ENCODE measurements around the gene NEO1.

NEO1 gene

DNA sequence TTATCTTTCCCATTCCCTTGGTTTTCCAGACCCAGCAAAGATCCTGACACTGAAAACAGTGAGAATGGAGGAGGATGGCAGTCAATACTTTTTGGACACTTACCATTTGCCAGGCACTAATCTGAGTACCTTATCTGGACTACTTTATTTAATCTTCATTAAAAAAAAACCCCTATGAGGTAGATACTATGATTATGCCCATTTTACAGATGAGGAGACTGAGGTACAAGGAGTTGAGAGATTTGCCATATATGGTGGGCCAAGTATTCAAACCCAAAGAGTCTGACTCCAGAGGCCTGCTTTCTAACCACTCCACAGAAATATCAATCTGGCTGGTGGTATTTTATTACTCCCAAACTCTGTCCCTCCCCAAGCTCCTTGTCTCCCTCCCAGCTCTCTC lies 296.9 kb downstream of the NEO1 start:
- ATAC-seq (ENCODE audit: insufficient read depth, low read depth) (no peak), DNase-seq (no peak)
- no peaks in the 10 kb centered on the region for H3K79me2 ChIP-seq (ENCODE audit: insufficient read depth, low read length)
- no peak overlapping the region for H3K4me3 ChIP-seq (ENCODE audit: low read depth in 1 of 2, low read length in 2 of 2)
- no peak overlapping the region for H3K27ac ChIP-seq (ENCODE audit: low read length)
- no peaks in the 10 kb centered on the region for H3K9me3 ChIP-seq (ENCODE audit: insufficient read depth, low read length, severe bottlenecking)
- no peaks in the 10 kb centered on the region for H3K36me3 ChIP-seq (ENCODE audit: insufficient read depth, low read length)
- no peaks in the 10 kb centered on the region for H3K4me1 ChIP-seq (ENCODE audit: insufficient read depth, low read length)
- no peak overlapping the region for H2AFZ ChIP-seq (ENCODE audit: low read depth, low read length)
- no peak overlapping the region for H3K9ac ChIP-seq (ENCODE audit: low read depth, low read length)
- no peaks in the 10 kb centered on the region for H3K27me3 ChIP-seq (ENCODE audit: insufficient read depth, low read length, poor library complexity)
- TF ChIP-seq EZH2 (IDR thresholded peaks at IDR 0.05; ENCODE audit: borderline replicate concordance, low read depth, low read length, severe bottlenecking) = no peak
- TF ChIP-seq, protein P1, sequence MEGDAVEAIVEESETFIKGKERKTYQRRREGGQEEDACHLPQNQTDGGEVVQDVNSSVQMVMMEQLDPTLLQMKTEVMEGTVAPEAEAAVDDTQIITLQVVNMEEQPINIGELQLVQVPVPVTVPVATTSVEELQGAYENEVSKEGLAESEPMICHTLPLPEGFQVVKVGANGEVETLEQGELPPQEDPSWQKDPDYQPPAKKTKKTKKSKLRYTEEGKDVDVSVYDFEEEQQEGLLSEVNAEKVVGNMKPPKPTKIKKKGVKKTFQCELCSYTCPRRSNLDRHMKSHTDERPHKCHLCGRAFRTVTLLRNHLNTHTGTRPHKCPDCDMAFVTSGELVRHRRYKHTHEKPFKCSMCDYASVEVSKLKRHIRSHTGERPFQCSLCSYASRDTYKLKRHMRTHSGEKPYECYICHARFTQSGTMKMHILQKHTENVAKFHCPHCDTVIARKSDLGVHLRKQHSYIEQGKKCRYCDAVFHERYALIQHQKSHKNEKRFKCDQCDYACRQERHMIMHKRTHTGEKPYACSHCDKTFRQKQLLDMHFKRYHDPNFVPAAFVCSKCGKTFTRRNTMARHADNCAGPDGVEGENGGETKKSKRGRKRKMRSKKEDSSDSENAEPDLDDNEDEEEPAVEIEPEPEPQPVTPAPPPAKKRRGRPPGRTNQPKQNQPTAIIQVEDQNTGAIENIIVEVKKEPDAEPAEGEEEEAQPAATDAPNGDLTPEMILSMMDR (IDR thresholded peaks at IDR 0.05; ENCODE audit: borderline replicate concordance, extremely low read depth, low read length, poor library complexity, severe bottlenecking) = no peak
- H4K20me1 ChIP-seq (ENCODE audit: insufficient read depth, low read length) = peaks cover 15% of the 10 kb centered on the region
- H3K4me2 ChIP-seq (ENCODE audit: insufficient read depth, low read length) = no peak overlapping the region

DNA sequence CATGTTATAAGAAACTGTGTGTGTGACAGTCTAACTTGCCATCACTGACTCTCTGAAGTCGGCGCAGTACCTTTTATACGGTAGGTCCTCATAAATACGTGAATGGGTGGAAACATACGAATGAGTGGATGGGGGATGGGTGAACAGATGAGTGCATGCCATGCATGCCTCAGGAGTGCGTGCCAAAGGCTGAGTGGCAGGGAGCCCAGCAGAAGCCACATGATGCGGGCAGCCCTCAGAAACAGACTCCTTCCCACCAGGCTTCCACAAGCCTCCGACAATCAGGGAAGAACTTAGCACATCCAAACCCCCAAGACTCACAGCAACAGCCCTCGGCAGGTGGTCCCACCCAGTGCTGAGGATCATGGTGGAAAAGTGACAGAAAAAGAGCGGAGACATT lies 299.8 kb downstream of the NEO1 start:
- no peaks in the 10 kb centered on the region for H3K9me3 ChIP-seq (ENCODE audit: insufficient read depth, low read length, severe bottlenecking)
- no peak overlapping the region for H3K4me3 ChIP-seq (ENCODE audit: low read depth in 1 of 2, low read length in 2 of 2)
- no peak overlapping the region for H3K9ac ChIP-seq (ENCODE audit: low read depth, low read length)
- no peaks in the 10 kb centered on the region for H3K36me3 ChIP-seq (ENCODE audit: insufficient read depth, low read length)
- no peak overlapping the region for H2AFZ ChIP-seq (ENCODE audit: low read depth, low read length)
- no peaks in the 10 kb centered on the region for H3K79me2 ChIP-seq (ENCODE audit: insufficient read depth, low read length)
- ATAC-seq (ENCODE audit: insufficient read depth, low read depth) (no peak), DNase-seq (no peak)
- no peak overlapping the region for H3K4me2 ChIP-seq (ENCODE audit: insufficient read depth, low read length)
- no peaks in the 10 kb centered on the region for H3K4me1 ChIP-seq (ENCODE audit: insufficient read depth, low read length)
- H3K27ac ChIP-seq (ENCODE audit: low read length) = no peak overlapping the region
- peaks cover 8% of the 10 kb centered on the region for H4K20me1 ChIP-seq (ENCODE audit: insufficient read depth, low read length)
- peaks cover 7% of the 10 kb centered on the region for H3K27me3 ChIP-seq (ENCODE audit: insufficient read depth, low read length, poor library complexity)
- no peak for TF ChIP-seq EZH2 (IDR thresholded peaks at IDR 0.05; ENCODE audit: borderline replicate concordance, low read depth, low read length, severe bottlenecking)
- TF ChIP-seq, protein P1 (IDR thresholded peaks at IDR 0.05; ENCODE audit: borderline replicate concordance, extremely low read depth, low read length, poor library complexity, severe bottlenecking) = no peak

DNA sequence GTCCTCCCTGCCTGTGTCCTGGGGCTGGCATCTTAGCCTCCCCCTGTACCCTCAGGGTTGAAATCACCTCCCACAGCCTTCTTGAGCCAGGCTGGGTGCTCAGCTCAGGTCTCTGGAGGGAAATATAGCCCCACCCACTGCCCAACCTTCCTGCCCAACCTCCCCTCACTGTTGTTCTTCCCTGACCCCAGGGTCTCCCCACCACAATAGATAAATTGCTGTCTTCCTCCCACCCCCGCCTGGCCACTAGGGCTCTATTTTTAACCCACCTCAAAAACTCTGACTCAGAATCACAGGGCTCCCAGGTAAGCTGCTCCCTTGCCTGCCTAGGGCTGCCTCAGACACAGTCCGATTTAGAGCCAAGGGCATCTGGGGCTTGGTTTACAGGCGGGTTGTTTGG lies 301.5 kb downstream of the NEO1 start:
- ATAC-seq (ENCODE audit: insufficient read depth, low read depth) (no peak), DNase-seq (no peak)
- H3K9me3 ChIP-seq (ENCODE audit: insufficient read depth, low read length, severe bottlenecking) = no peaks in the 10 kb centered on the region
- H3K9ac ChIP-seq (ENCODE audit: low read depth, low read length) = no peak overlapping the region
- no peaks in the 10 kb centered on the region for H3K4me1 ChIP-seq (ENCODE audit: insufficient read depth, low read length)
- peaks cover 4% of the 10 kb centered on the region; the same call in 1 of the 2 replicates for H4K20me1 ChIP-seq (ENCODE audit: insufficient read depth, low read length)
- no peak overlapping the region for H2AFZ ChIP-seq (ENCODE audit: low read depth, low read length)
- no peak for TF ChIP-seq EZH2 (IDR thresholded peaks at IDR 0.05; ENCODE audit: borderline replicate concordance, low read depth, low read length, severe bottlenecking)
- TF ChIP-seq, protein P1 (IDR thresholded peaks at IDR 0.05; ENCODE audit: borderline replicate concordance, extremely low read depth, low read length, poor library complexity, severe bottlenecking) = no peak
- H3K36me3 ChIP-seq (ENCODE audit: insufficient read depth, low read length) = no peaks in the 10 kb centered on the region
- H3K4me2 ChIP-seq (ENCODE audit: insufficient read depth, low read length) = no peak overlapping the region
- H3K4me3 ChIP-seq (ENCODE audit: low read depth in 1 of 2, low read length in 2 of 2) = no peak overlapping the region
- H3K27me3 ChIP-seq (ENCODE audit: insufficient read depth, low read length, poor library complexity) = peaks cover 9% of the 10 kb centered on the region
- no peaks in the 10 kb centered on the region for H3K79me2 ChIP-seq (ENCODE audit: insufficient read depth, low read length)
- no peak overlapping the region for H3K27ac ChIP-seq (ENCODE audit: low read length)

DNA sequence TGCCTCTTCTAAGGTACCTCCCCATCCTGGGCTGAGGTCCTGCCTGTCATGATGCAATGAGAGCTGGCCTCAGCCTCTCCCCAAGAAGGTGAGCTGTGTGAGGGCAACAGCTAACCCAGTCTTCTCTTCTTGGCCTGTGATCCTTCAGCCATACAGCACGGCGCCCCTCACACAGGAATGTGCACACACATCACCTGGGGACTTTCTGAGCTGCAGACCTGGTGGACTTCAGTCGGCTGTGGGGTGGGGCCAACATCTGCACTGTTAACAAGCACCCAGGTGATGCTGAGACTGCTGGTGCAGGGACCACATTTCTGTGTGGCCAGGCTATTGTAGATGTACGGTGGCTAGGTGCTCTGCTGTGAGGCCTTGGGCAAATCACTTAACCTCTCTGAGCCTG lies 302.0 kb downstream of the NEO1 start:
- no peak overlapping the region for H3K9ac ChIP-seq (ENCODE audit: low read depth, low read length)
- no peaks in the 10 kb centered on the region for H3K79me2 ChIP-seq (ENCODE audit: insufficient read depth, low read length)
- no peak overlapping the region for H3K27ac ChIP-seq (ENCODE audit: low read length)
- no peak overlapping the region for H2AFZ ChIP-seq (ENCODE audit: low read depth, low read length)
- no peak overlapping the region for H3K4me2 ChIP-seq (ENCODE audit: insufficient read depth, low read length)
- no peaks in the 10 kb centered on the region for H3K36me3 ChIP-seq (ENCODE audit: insufficient read depth, low read length)
- no peaks in the 10 kb centered on the region for H3K4me1 ChIP-seq (ENCODE audit: insufficient read depth, low read length)
- H3K9me3 ChIP-seq (ENCODE audit: insufficient read depth, low read length, severe bottlenecking) = no peaks in the 10 kb centered on the region
- TF ChIP-seq, protein P1 (IDR thresholded peaks at IDR 0.05; ENCODE audit: borderline replicate concordance, extremely low read depth, low read length, poor library complexity, severe bottlenecking) = no peak
- TF ChIP-seq EZH2 (IDR thresholded peaks at IDR 0.05; ENCODE audit: borderline replicate concordance, low read depth, low read length, severe bottlenecking) = no peak
- H3K27me3 ChIP-seq (ENCODE audit: insufficient read depth, low read length, poor library complexity) = peaks cover 11% of the 10 kb centered on the region
- no peak for DNase-seq
- peaks cover 4% of the 10 kb centered on the region; the same call in 1 of the 2 replicates for H4K20me1 ChIP-seq (ENCODE audit: insufficient read depth, low read length)
- no peak for ATAC-seq (ENCODE audit: insufficient read depth, low read depth)
- no peak overlapping the region for H3K4me3 ChIP-seq (ENCODE audit: low read depth in 1 of 2, low read length in 2 of 2)
